Thyroid gland (tissue), 4 donors: ENCODE results near the gene HMCN2. TPM values are rescaled to one million over a fixed set of nuclear protein-coding genes. Genes with fewer than 3 reads are reported as not detected.

Experiments used
- DNase-seq, 2 donors: peaks; one replicate each; pipeline ENCODE4 v3.0.0-alpha.2; 2019
- H3K27ac ChIP-seq, 3 donors: fragments of 200-600 bp; sonication (generic); 1 replicate in 2 of 3; 2 replicates in 1 of 3; pipeline ENCODE4 v1.5.1; 2016 to 2019; ENCODE audit warnings: mild to moderate bottlenecking in 1 of 3, moderate library complexity in 1 of 3
- H3K27me3 ChIP-seq: fragments of 200-600 bp; sonication (generic); one replicate; pipeline ENCODE4 v1.5.1; 2019
- H3K36me3 ChIP-seq, 2 donors: fragments of 200-600 bp; sonication (generic); one replicate each; pipeline ENCODE4 v1.5.1; 2016 to 2019
- H3K4me1 ChIP-seq, 2 donors: fragments of 200-600 bp; sonication (generic); one replicate each; pipeline ENCODE4 v1.5.1; 2017 to 2019
- H3K4me3 ChIP-seq, 3 donors: fragments of 200-600 bp; sonication (generic); replicated peaks in 1 of 3; 1 replicate in 2 of 3; 2 replicates in 1 of 3; pipeline ENCODE4 v1.5.1; 2016; ENCODE audit warnings: mild to moderate bottlenecking in 1 of 3
- H3K9me3 ChIP-seq: fragments of 200-600 bp; sonication (generic); one replicate; pipeline ENCODE4 v1.5.1; 2017
- POLR2A ChIP-seq, 2 donors: fragments of 450-650 bp; IDR thresholded peaks; one replicate each; pipeline ENCODE4 v1.6.1; 2017; ENCODE audit warnings: antibody characterized with exemption in 2 of 2, mild to moderate bottlenecking in 2 of 2, moderate library complexity in 1 of 2
- WGBS, 2 donors: methylation state at CpG; one replicate each; pipeline ENCODE4 v1.1.5; 2017; 5-methylcytosine and 5-hydroxymethylcytosine counted together
- intact Hi-C: fragments of 100-400 bp; cut with DNase I; formaldehyde crosslinking; loops from one replicate; pipeline ENCODE4 v1.15.1; 2023
- total RNA-seq, 4 donors: library from RNA; depleted of rRNA; stranded (reverse); fragments of >200 nt; gene quantifications; one replicate each; pipeline ENCODE4 v1.2.3, GENCODE V29; 2016
- TF ChIP-seq, protein P1 (sequence below), 6 experiments: fragments of 200-600 bp in 3 of 6; fragments of 450-650 bp in 3 of 6; sonication (generic) in 3 of 6; IDR thresholded peaks; one replicate each; pipeline ENCODE4 v1.5.1; 2016 to 2019; ENCODE audit warnings: antibody characterized with exemption in 6 of 6, mild to moderate bottlenecking in 2 of 6, inconsistent platforms in 1 of 6, moderate library complexity in 1 of 6

The HMCN2 gene
- total RNA-seq, 4 donors from 2014 or later, result 1.7 to 5.5 (median 3.5) TPM

DNA sequence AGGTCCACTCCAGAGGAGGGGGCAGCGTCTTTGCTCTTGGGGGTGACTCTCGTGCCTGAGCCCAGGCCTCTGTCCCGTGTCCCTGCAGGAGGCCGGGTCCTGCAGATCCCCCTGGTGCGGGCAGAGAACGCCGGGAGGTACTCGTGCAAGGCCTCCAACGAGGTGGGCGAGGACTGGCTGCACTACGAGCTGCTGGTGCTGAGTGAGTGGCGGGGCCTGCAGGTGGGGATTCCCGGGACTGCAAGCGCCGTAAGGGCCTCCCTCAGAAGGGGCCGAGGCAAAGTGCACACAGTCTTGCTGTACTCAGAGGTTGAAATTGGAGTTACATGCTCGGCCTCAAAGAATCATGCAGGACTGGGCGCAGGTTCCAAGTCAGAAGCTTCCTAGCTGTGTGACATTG lies 116.5 kb downstream of the HMCN2 start:
- intact Hi-C loops, result no loop called here
- Histone ChIP-seq H3K4me1 (no peaks in the 10 kb centered on the region), H3K9me3 (no peaks in the 10 kb centered on the region), H3K27me3 (no peaks in the 10 kb centered on the region), H3K36me3 (no peaks in the 10 kb centered on the region), H3K27ac (no peak overlapping the region), H3K4me3 (no peak overlapping the region)
- 60 to 73% methylated on average over 3 to 14 of the region's 18 CpGs for WGBS, 2 donors
- no peak for DNase-seq
- TF ChIP-seq, protein P1, sequence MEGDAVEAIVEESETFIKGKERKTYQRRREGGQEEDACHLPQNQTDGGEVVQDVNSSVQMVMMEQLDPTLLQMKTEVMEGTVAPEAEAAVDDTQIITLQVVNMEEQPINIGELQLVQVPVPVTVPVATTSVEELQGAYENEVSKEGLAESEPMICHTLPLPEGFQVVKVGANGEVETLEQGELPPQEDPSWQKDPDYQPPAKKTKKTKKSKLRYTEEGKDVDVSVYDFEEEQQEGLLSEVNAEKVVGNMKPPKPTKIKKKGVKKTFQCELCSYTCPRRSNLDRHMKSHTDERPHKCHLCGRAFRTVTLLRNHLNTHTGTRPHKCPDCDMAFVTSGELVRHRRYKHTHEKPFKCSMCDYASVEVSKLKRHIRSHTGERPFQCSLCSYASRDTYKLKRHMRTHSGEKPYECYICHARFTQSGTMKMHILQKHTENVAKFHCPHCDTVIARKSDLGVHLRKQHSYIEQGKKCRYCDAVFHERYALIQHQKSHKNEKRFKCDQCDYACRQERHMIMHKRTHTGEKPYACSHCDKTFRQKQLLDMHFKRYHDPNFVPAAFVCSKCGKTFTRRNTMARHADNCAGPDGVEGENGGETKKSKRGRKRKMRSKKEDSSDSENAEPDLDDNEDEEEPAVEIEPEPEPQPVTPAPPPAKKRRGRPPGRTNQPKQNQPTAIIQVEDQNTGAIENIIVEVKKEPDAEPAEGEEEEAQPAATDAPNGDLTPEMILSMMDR (IDR thresholded peaks at IDR 0.05), result no peak
- no peak for TF ChIP-seq POLR2A (IDR thresholded peaks at IDR 0.05)

DNA sequence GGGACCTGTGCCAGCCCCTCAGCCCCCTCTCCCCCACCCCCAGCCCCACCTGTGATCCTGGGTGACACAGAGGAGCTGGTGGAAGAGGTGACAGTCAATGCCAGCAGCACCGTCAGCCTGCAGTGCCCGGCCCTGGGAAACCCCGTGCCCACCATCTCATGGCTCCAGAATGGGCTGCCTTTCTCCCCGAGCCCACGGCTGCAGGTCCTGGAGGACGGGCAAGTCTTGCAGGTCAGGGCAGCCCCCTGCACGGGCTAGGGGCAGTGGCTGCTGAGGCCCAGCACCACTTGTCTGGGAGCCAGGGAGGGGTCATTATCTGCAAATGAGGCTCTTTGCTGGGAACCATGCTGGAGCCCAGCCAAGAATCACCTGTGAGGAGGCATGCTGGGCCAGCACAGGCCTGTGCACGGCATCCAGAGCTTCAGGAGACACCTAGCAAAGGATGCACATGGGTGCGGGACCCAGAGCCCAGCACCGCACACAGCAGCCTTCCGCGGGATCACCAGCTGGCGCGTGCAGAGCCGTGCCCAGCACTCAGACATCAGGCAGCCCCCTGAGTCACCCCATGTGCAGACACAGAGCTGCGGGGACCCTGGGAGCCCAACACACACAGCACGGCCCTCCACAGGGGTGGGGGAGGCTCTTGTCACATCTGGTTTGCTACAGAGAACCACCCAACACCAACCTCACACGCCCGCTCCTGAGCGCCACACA lies 117.2 kb downstream of the HMCN2 start:
- TF ChIP-seq, protein P1 (IDR thresholded peaks at IDR 0.05), result no peak
- TF ChIP-seq POLR2A (IDR thresholded peaks at IDR 0.05), result no peak
- WGBS, 2 donors, result 74 to 93% methylated on average over 5 to 11 of the region's 20 CpGs
- no peaks in the 10 kb centered on the region for H3K36me3 ChIP-seq
- no peaks in the 10 kb centered on the region for H3K27me3 ChIP-seq
- no peaks in the 10 kb centered on the region for H3K4me1 ChIP-seq
- DNase-seq, result no peak
- H3K4me3 ChIP-seq, result no peak overlapping the region
- intact Hi-C loops, result no loop called here
- no peaks in the 10 kb centered on the region for H3K9me3 ChIP-seq
- no peak overlapping the region for H3K27ac ChIP-seq

DNA sequence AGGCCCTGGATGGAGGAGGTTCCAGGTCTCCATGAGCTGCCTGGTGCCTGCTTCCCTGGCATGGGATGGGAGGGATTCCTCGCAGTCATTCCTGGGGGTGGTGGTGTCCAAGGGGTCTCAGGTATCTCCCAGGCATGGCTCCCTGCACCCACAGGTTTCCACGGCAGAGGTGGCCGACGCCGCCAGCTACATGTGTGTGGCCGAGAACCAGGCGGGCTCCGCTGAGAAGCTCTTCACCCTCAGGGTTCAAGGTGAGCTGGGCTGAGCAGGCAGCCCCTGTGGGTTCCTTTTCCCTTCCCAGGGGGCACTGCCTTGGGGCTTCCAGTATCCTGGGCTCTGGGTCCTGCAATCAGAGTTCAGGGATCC lies 117.8 kb downstream of the HMCN2 start:
- Histone ChIP-seq H3K9me3 (no peaks in the 10 kb centered on the region), H3K27me3 (no peaks in the 10 kb centered on the region), H3K36me3 (no peaks in the 10 kb centered on the region), H3K4me1 (no peaks in the 10 kb centered on the region), H3K27ac (no peak overlapping the region), H3K4me3 (no peak overlapping the region)
- no peak for DNase-seq
- intact Hi-C loops, result no loop called here
- no peak for TF ChIP-seq POLR2A (IDR thresholded peaks at IDR 0.05)
- TF ChIP-seq, protein P1 (IDR thresholded peaks at IDR 0.05), result no peak
- 95 to 100% methylated on average over 8 of the region's 8 CpGs for WGBS, 2 donors

DNA sequence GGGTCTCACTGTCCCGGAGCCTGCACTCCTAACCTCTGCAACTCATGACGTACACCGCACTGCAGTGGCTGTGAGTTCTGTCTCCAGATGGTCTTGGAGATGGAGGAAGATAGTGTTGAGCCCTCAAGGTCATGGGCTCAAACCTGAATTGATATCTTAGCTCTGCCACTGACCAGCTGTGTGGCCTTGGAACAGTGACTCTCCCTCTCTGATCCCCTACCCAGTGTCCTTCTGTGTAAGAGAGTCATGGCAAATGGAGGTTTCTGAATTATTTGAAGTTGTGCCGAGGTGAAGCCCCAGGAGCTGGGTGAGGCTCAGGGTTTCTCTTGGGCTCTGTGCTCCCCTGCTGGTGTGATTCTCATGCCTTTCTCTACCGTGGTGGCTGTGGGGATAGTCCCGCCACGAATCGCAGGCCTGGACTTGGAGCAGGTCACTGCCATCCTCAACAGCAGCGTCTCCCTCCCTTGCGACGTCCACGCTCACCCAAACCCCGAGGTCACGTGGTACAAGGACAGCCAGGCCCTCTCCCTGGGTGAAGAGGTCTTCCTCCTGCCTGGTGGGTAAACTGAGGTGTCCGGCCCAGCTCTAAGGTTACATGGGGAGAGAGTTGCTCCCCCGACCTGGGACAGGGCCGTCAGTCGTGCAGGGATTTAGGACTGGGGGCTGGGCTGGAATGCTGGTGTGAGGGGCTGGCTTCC lies 118.6 kb downstream of the HMCN2 start:
- intact Hi-C loops, result no loop called here
- DNase-seq, result no peak
- H3K4me3 ChIP-seq, result no peak overlapping the region
- TF ChIP-seq, protein P1 (IDR thresholded peaks at IDR 0.05), result no peak
- no peak for TF ChIP-seq POLR2A (IDR thresholded peaks at IDR 0.05)
- no peaks in the 10 kb centered on the region for H3K9me3 ChIP-seq
- H3K36me3 ChIP-seq, result no peaks in the 10 kb centered on the region
- H3K27ac ChIP-seq, result no peak overlapping the region
- H3K4me1 ChIP-seq, result no peaks in the 10 kb centered on the region
- no peaks in the 10 kb centered on the region for H3K27me3 ChIP-seq
- WGBS, 2 donors, result 86 to 87% methylated on average over 14 to 18 of the region's 18 CpGs

DNA sequence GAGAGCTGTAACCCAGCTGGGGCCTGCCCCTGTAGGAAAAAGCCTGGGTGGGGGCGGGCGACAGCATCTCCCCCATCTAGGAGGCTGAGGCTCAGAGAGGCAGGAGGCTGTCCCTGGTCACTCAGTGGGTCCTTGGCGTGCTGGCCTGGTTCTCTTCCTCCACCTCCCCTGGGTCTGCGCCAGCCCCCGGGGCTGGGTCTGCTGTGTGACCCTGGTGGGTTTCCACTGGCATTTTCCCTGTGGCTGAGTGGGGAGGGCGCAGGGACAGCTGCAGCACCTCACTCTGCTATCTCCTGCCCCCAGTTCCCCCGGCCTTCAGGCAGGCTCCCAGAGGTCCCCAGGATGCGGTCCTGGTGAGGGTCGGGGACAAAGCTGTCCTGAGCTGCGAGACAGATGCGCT lies 119.7 kb downstream of the HMCN2 start:
- Histone ChIP-seq H3K27ac (no peak overlapping the region), H3K4me3 (no peak overlapping the region), H3K4me1 (no peaks in the 10 kb centered on the region), H3K9me3 (no peaks in the 10 kb centered on the region), H3K36me3 (no peaks in the 10 kb centered on the region), H3K27me3 (no peaks in the 10 kb centered on the region)
- intact Hi-C loops, result no loop called here
- DNase-seq, result no peak
- TF ChIP-seq, protein P1 (IDR thresholded peaks at IDR 0.05), result no peak
- TF ChIP-seq POLR2A (IDR thresholded peaks at IDR 0.05), result no peak
- 95% methylated on average over 11 of the region's 11 CpGs; no CpG with 5 or more reads in 1 of the 2 donors for WGBS, 2 donors
